ENCODE data around the gene CACNG7.

CACNG7 gene

DNA sequence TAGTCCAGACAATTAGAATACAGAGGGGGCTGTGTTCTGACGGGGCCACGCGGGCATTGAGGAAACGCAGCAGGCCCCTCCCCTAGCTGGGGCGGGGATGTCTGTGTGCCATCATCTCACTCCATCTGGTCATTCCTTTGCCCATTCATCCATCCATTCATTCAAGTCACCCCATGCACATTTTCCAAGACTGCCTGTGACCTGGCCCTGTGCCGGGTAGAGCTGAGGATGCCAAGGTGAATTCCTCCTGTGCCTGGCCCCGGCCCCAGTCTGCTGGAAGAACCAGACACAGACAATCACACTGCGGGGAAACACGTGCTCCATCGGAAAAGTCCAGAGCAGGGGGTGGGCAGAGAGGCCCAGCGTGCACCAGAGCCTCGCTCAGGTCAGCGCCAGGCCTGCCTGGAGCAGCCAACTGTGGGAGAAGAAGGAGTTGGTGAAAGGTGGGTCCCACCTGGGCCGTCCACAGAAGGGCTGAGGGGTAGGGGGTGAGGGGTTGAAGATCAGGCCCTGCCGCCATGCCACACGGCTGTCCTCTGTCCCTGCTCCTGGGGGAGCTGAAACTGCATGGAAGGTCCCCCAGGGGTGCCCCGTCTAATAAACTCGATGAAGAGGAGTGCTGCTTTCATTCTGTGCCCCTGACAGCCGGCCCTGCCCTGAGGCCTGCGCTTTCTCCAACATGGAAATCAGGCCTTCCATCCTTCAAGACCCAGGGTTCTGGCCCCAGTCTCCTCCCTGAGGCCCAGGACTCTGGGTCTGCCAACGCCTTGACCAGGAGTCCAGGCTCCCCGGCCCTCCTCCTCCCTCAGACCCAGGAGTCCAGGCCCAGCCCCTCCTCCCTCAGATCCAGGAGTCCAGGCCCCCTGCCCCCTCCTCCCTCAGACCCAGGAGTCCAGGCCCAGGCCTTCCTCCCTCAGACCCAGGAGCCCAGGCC lies 80.8 kb downstream of the CACNG7 start:
- ATAC-seq (no peak), DNase-seq (no peak)
- H3K27ac Mint-ChIP-seq = no peak overlapping the region
- peaks cover 5% of the 10 kb centered on the region for H3K4me1 Mint-ChIP-seq
- no peaks in the 10 kb centered on the region for H3K36me3 Mint-ChIP-seq (ENCODE audit: low read depth)
- no peaks in the 10 kb centered on the region for H3K9me3 Mint-ChIP-seq
- H3K4me3 Mint-ChIP-seq = no peak overlapping the region
- H3K27me3 Mint-ChIP-seq = peaks cover 36% of the 10 kb centered on the region

DNA sequence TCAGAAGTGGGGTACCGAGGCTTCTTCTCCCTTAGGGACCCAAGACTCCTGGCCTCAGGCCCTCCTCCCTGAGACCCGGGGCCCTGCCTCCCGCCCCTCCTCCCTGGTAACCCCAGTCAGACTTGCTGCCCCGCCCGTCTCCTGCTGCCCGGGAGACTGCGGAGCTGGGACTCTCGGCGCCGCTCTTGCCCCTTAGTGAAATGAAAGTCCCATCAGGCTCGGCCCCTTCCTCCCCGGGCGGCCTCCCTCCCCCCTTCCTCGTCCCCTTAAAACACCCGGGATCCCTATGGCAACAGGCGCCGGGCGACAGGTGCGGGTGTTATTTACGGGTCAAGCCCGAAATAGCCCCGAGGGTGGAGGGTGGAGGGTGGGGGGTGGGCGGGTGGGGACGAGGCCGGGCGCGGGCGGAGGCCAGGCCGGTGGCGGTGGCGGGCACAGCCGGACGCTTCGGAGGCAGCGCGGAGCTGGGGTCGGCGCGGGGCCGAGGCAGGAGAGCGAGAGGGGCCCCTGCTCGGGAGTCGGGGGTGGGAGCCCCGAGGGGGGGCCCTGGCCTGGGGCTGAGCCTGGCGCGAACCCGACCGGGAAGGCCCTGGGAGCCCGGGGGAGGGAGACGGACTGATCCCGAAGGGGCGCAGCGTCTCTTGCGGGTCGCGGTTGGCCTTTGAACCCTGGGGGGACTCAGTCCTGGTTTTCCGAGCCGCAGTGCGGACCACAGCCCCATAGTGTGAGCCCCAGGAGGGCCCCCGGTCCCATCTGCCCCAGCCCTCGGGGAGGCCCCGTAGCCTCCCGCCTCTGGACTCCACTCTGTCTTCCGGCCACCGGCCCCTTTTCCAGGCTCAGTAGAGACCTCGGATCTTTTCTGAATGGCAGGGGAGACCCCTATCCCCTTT lies 82.4 kb downstream of the CACNG7 start, which contains the start of gene CACNG6:
CACNG6 (plus strand) TSS at position 414 of the 890 bp plus-strand sequence. CDS start 1,241 bp downstream, outside the sequence.
- Mint-ChIP-seq H3K27ac (no peak within 1 kb of the TSS), H3K4me1 (peaks cover 5% of the 10 kb centered on the region), H3K9me3 (no peaks in the 10 kb centered on the region), H3K36me3 (ENCODE audit: low read depth) (no peaks in the 10 kb centered on the region), H3K27me3 (peaks cover 50% of the 10 kb centered on the region), H3K4me3 (no peak within 1 kb of the TSS)
- no peak for ATAC-seq
- DNase-seq = no peak

DNA sequence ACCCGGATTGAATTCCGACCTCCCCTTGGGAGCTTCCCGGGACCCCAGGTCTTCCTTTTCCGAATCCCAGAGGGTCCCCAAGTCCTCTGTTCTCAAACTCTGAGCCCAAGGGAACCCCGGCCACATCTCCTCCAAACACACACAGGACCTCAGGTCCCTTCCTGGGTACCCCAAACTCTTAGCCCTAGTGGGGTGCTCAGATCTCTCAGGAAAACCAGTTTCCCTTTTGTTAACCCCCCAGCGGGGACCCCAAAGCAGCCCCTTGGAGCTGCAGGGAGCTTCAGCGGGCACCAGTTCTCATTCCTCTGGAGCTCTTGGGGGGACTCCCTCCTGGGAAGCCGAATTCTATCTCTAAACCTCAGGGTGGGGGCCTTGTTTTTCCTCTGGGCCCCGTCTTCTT lies 83.1 kb downstream of the CACNG7 start:
- Mint-ChIP-seq H3K9me3 (no peaks in the 10 kb centered on the region), H3K36me3 (ENCODE audit: low read depth) (no peaks in the 10 kb centered on the region), H3K27ac (no peak overlapping the region), H3K4me1 (peaks cover 5% of the 10 kb centered on the region), H3K27me3 (peaks cover 54% of the 10 kb centered on the region), H3K4me3 (no peak overlapping the region)
- ATAC-seq = no peak
- no peak for DNase-seq

DNA sequence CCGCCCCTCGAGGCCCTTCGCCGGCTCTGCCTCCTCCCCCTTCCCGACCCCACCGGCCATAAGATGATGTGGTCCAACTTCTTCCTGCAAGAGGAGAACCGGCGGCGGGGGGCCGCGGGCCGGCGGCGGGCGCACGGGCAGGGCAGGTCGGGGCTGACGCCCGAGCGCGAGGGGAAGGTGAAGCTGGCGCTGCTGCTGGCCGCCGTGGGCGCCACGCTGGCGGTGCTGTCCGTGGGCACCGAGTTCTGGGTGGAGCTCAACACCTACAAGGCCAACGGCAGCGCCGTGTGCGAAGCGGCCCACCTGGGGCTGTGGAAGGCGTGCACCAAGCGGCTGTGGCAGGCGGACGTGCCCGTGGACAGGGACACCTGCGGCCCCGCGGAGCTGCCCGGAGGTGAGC lies 83.7 kb downstream of the CACNG7 start:
- Mint-ChIP-seq H3K27ac (no peak overlapping the region), H3K4me3 (no peak overlapping the region), H3K36me3 (ENCODE audit: low read depth) (no peaks in the 10 kb centered on the region), H3K4me1 (peaks cover 5% of the 10 kb centered on the region), H3K27me3 (peaks cover 54% of the 10 kb centered on the region), H3K9me3 (no peaks in the 10 kb centered on the region)
- DNase-seq = no peak
- no peak for ATAC-seq

DNA sequence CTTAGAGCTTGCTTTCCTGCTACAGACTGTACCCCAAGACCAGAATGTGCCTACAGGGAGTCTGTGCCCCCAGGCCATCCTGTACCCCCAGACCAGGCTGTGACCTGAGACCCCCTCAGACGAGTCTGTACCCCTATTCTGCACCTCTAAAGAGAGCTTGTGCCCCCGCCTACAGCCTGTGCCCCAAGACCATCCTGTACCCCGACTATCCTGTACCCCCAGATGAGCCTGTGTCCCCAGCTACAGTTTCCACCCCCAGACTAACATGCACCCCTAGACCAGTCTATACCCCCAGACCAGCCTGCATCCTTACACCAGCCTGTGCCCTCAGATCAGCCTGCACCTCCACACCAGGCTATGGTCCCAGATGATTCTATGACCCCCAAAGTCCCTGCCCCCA lies 84.4 kb downstream of the CACNG7 start:
- DNase-seq (no peak), ATAC-seq (no peak)
- Mint-ChIP-seq H3K9me3 (no peaks in the 10 kb centered on the region), H3K36me3 (ENCODE audit: low read depth) (no peaks in the 10 kb centered on the region), H3K27me3 (peaks cover 55% of the 10 kb centered on the region), H3K27ac (no peak overlapping the region), H3K4me3 (no peak overlapping the region), H3K4me1 (peaks cover 5% of the 10 kb centered on the region)

Data from activated naive CD8-positive, alpha-beta T cell treated with anti-CD3 and anti-CD28 coated beads, Interleukin-2, amount 50 U/mL, for 24 hours (primary cell).